WTC11 (cell line): ENCODE results near the gene FMOD. TPM values are rescaled to one million over a fixed set of nuclear protein-coding genes. Genes with fewer than 3 reads are reported as not detected.

Source experiments
- ATAC-seq: fragments of 200-7000 bp; cut with Tn5 transposase; 2 replicates; pipeline ENCODE4 v1.10.0; 2021; ENCODE audit warnings: mild to moderate bottlenecking, moderate library complexity
- CTCF ChIA-PET: fragments of 300-600 bp; sonication (Branson Sonifier 250); formaldehyde crosslinking; loops from one replicate; lab custom pipeline; 2021; ENCODE audit warnings: antibody characterized with exemption; lab: Charles Lee
- POLR2A ChIA-PET: fragments of 350-600 bp; sonication (Branson Sonifier 250); formaldehyde crosslinking; loops from one replicate; lab custom pipeline; 2021; ENCODE audit warnings: antibody characterized with exemption; lab: Charles Lee
- DNase-seq: peaks from one replicate; pipeline ENCODE4 v3.0.0; 2021; ENCODE audit warnings: low spot score
- H3K27ac Mint-ChIP-seq: 2 replicates; pipeline ENCODE4 v1.8.0; 2021; ENCODE audit warnings: mixed read lengths
- H3K27me3 Mint-ChIP-seq: 2 replicates; pipeline ENCODE4 v1.8.0; 2021; ENCODE audit warnings: low read depth, mild to moderate bottlenecking, moderate library complexity, mixed read lengths
- H3K36me3 Mint-ChIP-seq: 2 replicates; pipeline ENCODE4 v1.8.0; 2021; ENCODE audit warnings: mixed read lengths
- H3K4me1 Mint-ChIP-seq: 2 replicates; pipeline ENCODE4 v1.8.0; 2022; ENCODE audit warnings: mixed read lengths
- H3K4me3 Mint-ChIP-seq: 2 replicates; pipeline ENCODE4 v1.8.0; 2021; ENCODE audit warnings: mild to moderate bottlenecking, moderate library complexity, mixed read lengths
- H3K9me3 Mint-ChIP-seq: 2 replicates; pipeline ENCODE4 v1.8.0; 2021; ENCODE audit warnings: mixed read lengths
- CTCF ChIP-seq: fragments of 200-600 bp; IDR thresholded peaks from 2 replicates; pipeline ENCODE4 v1.8.0; 2022; ENCODE audit warnings: antibody characterized with exemption
- E2F5 ChIP-seq: sonication (generic); formaldehyde crosslinking; IDR thresholded peaks from 2 replicates; pipeline ENCODE4 v1.8.1; 2022; ENCODE audit warnings: mild to moderate bottlenecking, moderate library complexity, missing genetic modification reagents
- HMGXB4 ChIP-seq: sonication (generic); formaldehyde crosslinking; IDR thresholded peaks from 2 replicates; pipeline ENCODE4 v1.8.1; 2023; ENCODE audit warnings: mild to moderate bottlenecking, moderate library complexity, missing genetic modification reagents
- RORB ChIP-seq: fragments of 250-450 bp; sonication (Bioruptor Pico); IDR thresholded peaks from 2 replicates; pipeline ENCODE4 v1.9.0; 2021; ENCODE audit warnings: mild to moderate bottlenecking
- SMAD3 ChIP-seq: sonication (generic); formaldehyde crosslinking; IDR thresholded peaks from 2 replicates; pipeline ENCODE4 v1.8.0; 2022; ENCODE audit warnings: missing genetic modification reagents, mild to moderate bottlenecking, borderline replicate concordance
- ZNF219 ChIP-seq: sonication (generic); formaldehyde crosslinking; IDR thresholded peaks from 2 replicates; pipeline ENCODE4 v1.8.0; 2023; ENCODE audit warnings: missing genetic modification reagents, mild to moderate bottlenecking, borderline replicate concordance
- total RNA-seq: library from RNA; stranded (reverse); gene quantifications from 3 replicates; pipeline ENCODE4 v1.2.3, GENCODE V29; 2021

The FMOD gene
- total RNA-seq, 1 experiment from 2014 or later, result 0.79 TPM

GRCh38 chr1:203342192-203342940 lies 8.6 kb downstream of the FMOD start:
- Mint-ChIP-seq H3K36me3 (no peaks in the 10 kb centered on the region), H3K4me1 (peaks cover 40% of the 10 kb centered on the region), H3K27ac (no peak overlapping the region), H3K27me3 (peaks cover 5% of the 10 kb centered on the region; the same call in 1 of the 2 replicates), H3K9me3 (no peaks in the 10 kb centered on the region), H3K4me3 (no peak overlapping the region)
- ChIA-PET POLR2A (interaction anchor here (1.1 to 1.4 kb wide), 2 partner anchors 15 to 37 kb away, joined by 3 to 5 read pairs; partner anchors contain the start of gene BTG2), CTCF (interaction anchor here (0.5 to 9.0 kb wide), 70 partner anchors 9 to 378 kb away, joined by 3 to 121 read pairs (median 5); partner anchors contain the start of genes ADORA1, ATP2B4, BTG2 and FMOD)
- TF ChIP-seq CTCF, result peak; percentile 84
- no peak for TF ChIP-seq ZNF219 (CRISPR knock-in tag)
- ATAC-seq (peak; percentile 88), DNase-seq (peak; percentile 83)

GRCh38 chr1:203340112-203340790 lies 10.7 kb downstream of the FMOD start:
- DNase-seq (peak; percentile 75), ATAC-seq (peak; percentile 73)
- no peak for TF ChIP-seq SMAD3 (CRISPR knock-in tag)
- TF ChIP-seq CTCF, result peak; percentile 75
- TF ChIP-seq HMGXB4 (CRISPR knock-in tag), result 0 out of 2 replicates have a peak, but pooled peaks have one; percentile 46
- CTCF ChIA-PET, result interaction anchor here (0.6 to 9.0 kb wide), 26 partner anchors 10 to 362 kb away, joined by 3 to 121 read pairs (median 4); partner anchors contain the start of genes BTG2, FMOD and OPTC
- POLR2A ChIA-PET, result no interaction called here
- H3K9me3 Mint-ChIP-seq, result no peaks in the 10 kb centered on the region
- no peak overlapping the region for H3K27ac Mint-ChIP-seq
- no peaks in the 10 kb centered on the region for H3K36me3 Mint-ChIP-seq
- 0 out of 2 replicates have a peak, but pooled peaks cover 5% of the 10 kb centered on the region for H3K27me3 Mint-ChIP-seq
- H3K4me1 Mint-ChIP-seq, result peaks cover 31% of the 10 kb centered on the region
- H3K4me3 Mint-ChIP-seq, result no peak overlapping the region

GRCh38 chr1:203338335-203339036 lies 12.4 kb downstream of the FMOD start:
- H3K4me1 Mint-ChIP-seq, result peaks cover 29% of the 10 kb centered on the region
- CTCF ChIA-PET, result interaction anchor here (0.6 to 7.2 kb wide), 22 partner anchors 9 to 521 kb away, joined by 3 to 76 read pairs (median 4); no protein-coding TSS in a partner anchor
- POLR2A ChIA-PET, result interaction anchor here (0.7 kb wide), 3 partner anchors 32 to 123 kb away, joined by 3 to 7 read pairs (median 5); no protein-coding TSS in a partner anchor

More at GRCh38 chr1:203338335-203339036, 12.4 kb downstream of the FMOD start:
- Mint-ChIP-seq H3K4me3 (no peak overlapping the region), H3K27me3 (peaks cover 5% of the 10 kb centered on the region; the same call in 1 of the 2 replicates), H3K9me3 (no peaks in the 10 kb centered on the region), H3K27ac (peak overlapping the region; percentile 50; the same call in 1 of the 2 replicates), H3K36me3 (no peaks in the 10 kb centered on the region)
- ATAC-seq (peak; percentile 55), DNase-seq (peak; percentile 63)
- TF ChIP-seq E2F5 (CRISPR knock-in tag) (no peak), CTCF (peak; percentile 59; the same call in 1 of the 2 replicates), RORB (CRISPR knock-in tag) (no peak)
